ENCODE measurements around the gene NPW.

Gene NPW

DNA sequence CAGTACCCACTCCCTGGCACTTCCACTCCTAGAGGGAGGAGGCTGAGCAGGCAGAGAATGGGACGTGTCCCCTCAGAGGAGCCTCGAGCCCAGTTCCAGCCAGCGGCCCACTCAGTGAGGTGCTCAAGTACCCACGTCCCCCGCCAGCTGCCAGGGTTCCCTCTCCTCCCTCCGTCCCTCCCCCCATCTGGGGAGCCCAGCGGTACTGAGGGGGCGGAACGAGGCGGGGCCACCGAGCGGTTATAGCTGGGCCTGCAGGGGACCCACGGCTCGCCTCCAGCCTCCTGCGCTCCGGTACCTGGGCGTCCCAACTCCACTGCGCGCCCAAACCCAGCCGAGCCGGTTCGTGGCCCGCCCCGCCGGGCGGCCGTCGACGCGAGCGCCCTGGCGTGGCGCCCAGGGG lies at the start of gene NPW:
Gene NPW (plus strand): TSS at position 268 of the 403 bp plus-strand sequence.
- in situ Hi-C loops (cut with MboI; ENCODE audit: low sequenced_read_pairs), result loop anchor here (25.0 kb wide), 1 partner anchor 468 kb away; the partner anchor contains the start of gene TBC1D24

DNA sequence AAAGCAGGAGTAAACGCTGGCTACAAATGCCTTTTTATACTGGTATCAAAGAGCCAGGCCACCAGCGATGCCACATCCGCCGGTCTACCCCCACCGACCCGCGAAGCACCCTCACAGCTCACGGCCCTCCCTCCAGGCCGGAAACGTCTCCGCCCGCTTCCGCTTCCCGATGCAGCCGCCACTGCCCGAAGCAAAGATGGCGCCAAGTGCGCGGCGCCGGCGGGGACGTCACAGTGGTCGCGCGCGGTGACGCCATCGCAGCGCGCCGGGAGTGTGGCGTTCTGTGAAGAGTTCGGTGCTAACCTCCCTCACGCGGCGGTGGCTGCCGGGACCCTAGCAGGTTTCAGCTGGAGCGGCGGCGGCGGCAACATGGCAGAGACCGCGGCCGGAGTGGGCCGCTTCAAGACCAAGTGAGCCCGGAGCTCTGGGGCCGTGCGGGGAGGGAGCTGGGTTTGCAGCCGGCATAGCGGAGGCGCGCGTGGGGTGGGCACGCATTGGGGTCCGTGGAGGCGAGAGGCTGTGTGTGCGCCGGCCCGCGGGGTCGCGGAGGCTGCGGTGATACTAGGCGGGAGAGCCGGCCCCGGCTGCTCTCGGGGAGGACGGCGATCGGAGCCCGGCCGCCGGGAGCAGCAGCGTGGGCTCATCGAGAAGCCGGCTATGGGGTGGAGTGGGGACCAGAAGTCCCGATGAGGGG lies 47.6 kb upstream of the NPW start, which contains the start of gene TBL3:
Gene TBL3 (plus strand): TSS at position 258 of the 694 bp plus-strand sequence. CDS start 112 bp downstream, at position 370.
- in situ Hi-C loops (cut with MboI; ENCODE audit: low sequenced_read_pairs), result no loop called here

DNA sequence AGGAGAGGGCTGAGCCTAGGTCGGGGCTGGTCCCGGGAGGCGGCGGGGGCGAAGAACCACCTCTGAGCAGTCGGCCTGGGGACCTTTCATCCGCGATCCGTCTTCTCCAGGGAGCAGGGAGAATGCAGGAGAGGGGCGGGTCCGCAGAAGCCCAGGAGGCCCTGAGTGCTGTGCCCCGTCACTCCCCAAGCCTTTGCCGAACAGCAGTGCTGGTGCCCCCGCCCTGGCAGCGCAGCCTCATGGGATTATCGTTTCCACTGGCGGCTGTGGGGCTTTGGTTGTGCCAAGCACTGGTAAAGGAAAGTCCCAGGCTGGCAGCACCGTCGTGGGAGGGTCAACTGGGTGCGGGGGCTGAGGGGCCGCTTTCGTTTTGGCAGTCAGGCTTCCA lies 47.1 kb upstream of the NPW start:
- in situ Hi-C loops (cut with MboI; ENCODE audit: low sequenced_read_pairs), result no loop called here

GRCh38 chr16:1973461-1974156 lies 46.0 kb upstream of the NPW start:
- in situ Hi-C loops (cut with MboI; ENCODE audit: low sequenced_read_pairs), result no loop called here

DNA sequence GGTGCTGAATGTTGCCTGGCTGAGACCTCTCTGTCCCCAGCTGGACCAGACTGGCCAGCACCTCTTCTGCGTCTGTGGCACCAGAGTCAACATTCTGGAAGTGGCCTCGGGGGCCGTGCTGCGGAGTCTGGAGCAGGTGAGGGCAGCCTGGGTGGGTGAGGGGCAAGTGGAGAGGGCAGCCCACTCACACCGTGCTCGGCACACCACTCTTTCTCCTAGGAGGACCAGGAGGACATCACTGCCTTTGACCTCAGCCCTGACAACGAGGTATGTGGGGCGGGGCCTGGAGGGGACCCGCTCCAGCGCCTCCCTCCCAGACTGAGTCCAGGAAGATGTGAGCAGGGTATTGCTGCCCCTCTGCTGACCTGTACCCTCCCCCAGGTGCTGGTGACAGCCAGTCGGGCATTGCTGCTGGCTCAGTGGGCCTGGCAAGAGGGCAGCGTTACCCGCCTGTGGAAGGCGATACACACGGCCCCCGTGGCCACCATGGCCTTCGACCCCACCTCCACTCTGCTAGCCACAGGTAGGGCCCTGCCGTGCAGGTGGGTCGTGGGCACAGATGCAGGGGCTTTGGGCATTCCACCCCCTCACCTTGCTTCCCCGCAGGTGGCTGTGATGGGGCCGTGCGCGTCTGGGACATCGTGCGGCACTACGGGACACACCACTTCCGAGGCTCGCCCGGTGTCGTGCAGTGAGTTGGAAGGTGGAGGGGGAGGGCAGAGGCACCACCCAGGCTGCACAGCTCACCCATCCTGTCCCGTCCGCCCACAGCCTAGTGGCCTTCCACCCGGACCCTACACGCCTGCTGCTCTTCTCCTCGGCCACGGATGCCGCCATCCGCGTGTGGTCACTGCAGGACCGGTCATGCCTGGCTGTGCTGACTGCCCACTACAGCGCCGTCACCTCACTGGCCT lies 45.2 kb upstream of the NPW start:
- in situ Hi-C loops (cut with MboI; ENCODE audit: low sequenced_read_pairs), result no loop called here

DNA sequence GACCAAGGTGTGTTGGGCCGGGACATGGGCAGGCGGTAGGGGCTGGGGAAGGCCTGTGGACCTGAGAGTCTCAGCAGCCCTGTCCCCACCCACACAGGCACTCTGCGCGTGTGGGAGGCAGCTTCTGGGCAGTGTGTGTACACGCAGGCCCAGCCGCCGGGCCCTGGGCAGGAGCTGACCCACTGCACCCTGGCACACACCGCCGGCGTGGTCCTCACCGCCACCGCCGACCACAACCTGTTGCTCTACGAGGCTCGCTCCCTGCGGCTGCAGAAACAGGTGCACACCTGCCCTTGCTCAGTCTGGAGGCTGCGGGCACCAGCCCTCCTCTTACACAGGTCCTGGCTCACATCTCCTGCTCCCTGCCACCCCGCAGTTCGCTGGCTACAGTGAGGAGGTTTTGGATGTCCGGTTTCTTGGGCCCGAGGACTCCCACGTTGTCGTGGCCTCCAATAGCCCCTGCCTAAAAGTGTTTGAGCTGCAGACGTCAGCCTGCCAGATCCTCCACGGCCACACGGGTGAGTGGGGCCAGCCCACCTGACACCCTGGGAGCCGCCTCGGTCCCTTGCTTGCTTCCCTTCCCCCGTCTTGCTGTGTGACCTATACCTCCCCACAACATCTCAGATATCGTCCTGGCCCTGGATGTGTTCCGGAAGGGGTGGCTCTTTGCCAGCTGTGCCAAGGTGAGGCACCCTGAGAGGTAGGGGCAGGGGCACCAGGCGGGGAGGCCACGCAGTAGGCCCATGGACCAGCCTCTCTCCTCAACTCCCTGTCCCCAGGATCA lies 44.0 kb upstream of the NPW start:
- in situ Hi-C loops (cut with MboI; ENCODE audit: low sequenced_read_pairs), result no loop called here

- in situ Hi-C loops (cut with MboI; ENCODE audit: low sequenced_read_pairs), result no loop called here
Observed at GRCh38 chr16:1976216-1976520, 43.4 kb upstream of the NPW start.

DNA sequence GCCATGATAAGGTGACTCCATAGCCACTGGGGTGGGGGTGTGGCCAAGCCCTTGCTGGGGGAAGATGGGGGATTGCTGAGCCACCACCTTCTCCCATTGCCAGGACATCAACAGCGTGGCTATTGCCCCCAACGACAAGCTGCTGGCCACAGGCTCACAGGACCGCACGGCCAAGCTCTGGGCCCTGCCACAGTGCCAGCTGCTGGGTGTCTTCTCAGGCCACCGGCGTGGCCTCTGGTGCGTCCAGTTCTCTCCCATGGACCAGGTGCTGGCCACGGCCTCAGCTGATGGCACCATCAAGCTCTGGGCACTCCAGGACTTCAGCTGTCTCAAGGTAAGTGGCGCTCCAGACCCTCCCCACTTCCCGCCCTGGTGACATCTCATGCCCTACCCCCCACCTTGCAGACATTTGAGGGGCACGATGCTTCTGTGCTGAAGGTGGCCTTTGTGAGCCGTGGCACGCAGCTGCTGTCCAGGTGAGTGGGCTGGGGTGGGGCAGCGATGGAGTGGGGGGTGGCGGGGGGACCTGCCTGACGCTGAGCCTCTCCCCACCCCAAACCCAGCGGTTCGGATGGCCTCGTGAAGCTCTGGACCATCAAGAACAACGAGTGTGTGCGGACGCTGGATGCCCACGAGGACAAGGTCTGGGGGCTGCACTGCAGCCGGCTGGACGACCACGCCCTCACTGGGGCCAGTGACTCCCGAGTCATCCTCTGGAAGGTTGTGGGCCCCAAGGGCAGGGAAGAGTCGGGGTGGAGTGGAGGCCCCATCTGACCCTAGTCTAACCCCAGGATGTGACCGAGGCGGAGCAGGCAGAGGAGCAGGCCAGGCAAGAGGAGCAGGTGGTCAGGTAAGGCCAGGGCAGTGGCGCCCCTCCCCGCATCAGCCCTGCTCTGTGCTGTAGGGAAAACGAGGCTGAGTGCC lies 42.4 kb upstream of the NPW start:
- in situ Hi-C loops (cut with MboI; ENCODE audit: low sequenced_read_pairs), result no loop called here

GRCh38 chr16:1977875-1978268 lies 41.7 kb upstream of the NPW start:
- in situ Hi-C loops (cut with MboI; ENCODE audit: low sequenced_read_pairs), result no loop called here

- in situ Hi-C loops (cut with MboI; ENCODE audit: low sequenced_read_pairs), result no loop called here
Observed at GRCh38 chr16:1978476-1979120, 41.0 kb upstream of the NPW start.

GRCh38 chr16:1979271-1980029 lies 40.1 kb upstream of the NPW start:
- in situ Hi-C loops (cut with MboI; ENCODE audit: low sequenced_read_pairs), result no loop called here

- in situ Hi-C loops (cut with MboI; ENCODE audit: low sequenced_read_pairs), result no loop called here
Observed at GRCh38 chr16:1980030-1980769, 39.4 kb upstream of the NPW start.

- in situ Hi-C loops (cut with MboI; ENCODE audit: low sequenced_read_pairs), result no loop called here
Observed at GRCh38 chr16:1980770-1981087, 38.9 kb upstream of the NPW start.

- in situ Hi-C loops (cut with MboI; ENCODE audit: low sequenced_read_pairs), result no loop called here
Observed at GRCh38 chr16:1981398-1981836, 38.2 kb upstream of the NPW start, which contains the start of gene NOXO1. NOXO1 (minus strand) TSS chr16:1981469; CDS start chr16:1981179, 290 bp downstream.

GRCh38 chr16:1982013-1982433 lies 37.6 kb upstream of the NPW start:
- in situ Hi-C loops (cut with MboI; ENCODE audit: low sequenced_read_pairs), result no loop called here

- in situ Hi-C loops (cut with MboI; ENCODE audit: low sequenced_read_pairs), result no loop called here
Observed at GRCh38 chr16:1982991-1983543, 36.5 kb upstream of the NPW start.

DNA sequence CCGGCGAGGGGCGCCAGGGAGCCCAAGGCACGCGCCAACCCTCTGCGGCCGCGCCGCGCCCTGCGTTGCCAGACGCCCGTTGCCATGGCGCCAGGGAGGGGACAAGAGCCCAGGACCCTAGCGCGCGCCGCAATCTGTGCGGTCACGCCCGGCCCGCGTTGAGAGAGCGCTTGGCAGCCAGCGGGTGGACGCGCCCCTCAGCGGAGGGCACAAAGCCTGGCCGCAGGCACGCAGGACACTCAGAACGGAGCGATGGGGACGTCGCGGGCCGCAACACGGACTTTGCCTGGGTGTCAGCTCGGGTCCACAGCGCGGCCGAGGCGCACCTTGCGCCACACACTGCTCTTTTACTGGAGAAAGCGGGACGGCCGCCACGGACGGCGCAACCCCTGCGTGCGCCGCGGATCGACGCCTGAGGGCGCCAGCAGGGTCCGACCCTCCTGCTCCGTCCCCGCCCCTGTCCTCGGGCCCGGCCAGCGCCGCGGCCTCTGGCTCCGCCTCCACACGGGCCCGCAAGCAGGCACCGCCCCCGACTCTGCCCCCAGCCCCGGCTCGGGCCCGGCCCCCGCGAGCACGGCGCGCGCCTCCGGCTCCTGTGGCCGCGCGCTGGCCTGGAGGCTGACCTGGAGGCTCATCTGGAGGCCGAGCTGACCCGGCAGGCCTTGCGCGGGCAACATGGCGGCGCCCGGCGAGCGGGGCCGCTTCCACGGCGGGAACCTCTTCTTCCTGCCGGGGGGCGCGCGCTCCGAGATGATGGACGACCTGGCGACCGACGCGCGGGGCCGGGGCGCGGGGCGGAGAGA lies 35.8 kb upstream of the NPW start, which contains the start of gene GFER:
Gene GFER (plus strand): TSS at position 650 of the 803 bp plus-strand sequence. CDS start 26 bp downstream, at position 676.
- in situ Hi-C loops (cut with MboI; ENCODE audit: low sequenced_read_pairs), result no loop called here
